HG02870 (cell line): Measurements from ENCODE around the gene NSF.
"Not testable (repeated sequence)": the region's sequence is repeated elsewhere in the genome, so short reads cannot be mapped to it uniquely, and the experiment has no call there.

Experiments used
- ATAC-seq: cut with Tn5 transposase; IDR thresholded peaks from one replicate; pipeline ENCODE4 v1.9.1; 2021; ENCODE audit warnings: mild to moderate bottlenecking, moderate library complexity; ENCODE audit not compliant: unreplicated experiment

The NSF gene

DNA sequence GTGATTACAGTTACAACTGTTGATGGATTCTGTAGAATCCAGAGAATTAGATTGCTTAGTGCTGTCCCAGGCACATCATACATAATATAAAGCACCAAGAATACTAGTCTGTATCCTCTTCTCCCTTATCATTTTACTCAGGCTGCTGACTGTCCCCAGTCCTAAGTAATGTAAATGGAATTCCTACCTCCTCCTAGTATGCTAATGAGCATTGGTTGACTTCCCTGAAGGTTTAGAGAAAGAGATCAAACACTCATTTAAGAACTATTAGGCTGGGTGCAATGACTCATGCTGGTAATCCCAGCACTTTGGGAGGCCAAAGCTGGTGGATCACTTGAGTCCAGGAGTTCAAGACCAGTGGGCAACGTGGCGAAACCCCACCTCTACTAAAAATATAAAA is 37.0 kb downstream of the NSF start:
- not testable (repeated sequence) for ATAC-seq

DNA sequence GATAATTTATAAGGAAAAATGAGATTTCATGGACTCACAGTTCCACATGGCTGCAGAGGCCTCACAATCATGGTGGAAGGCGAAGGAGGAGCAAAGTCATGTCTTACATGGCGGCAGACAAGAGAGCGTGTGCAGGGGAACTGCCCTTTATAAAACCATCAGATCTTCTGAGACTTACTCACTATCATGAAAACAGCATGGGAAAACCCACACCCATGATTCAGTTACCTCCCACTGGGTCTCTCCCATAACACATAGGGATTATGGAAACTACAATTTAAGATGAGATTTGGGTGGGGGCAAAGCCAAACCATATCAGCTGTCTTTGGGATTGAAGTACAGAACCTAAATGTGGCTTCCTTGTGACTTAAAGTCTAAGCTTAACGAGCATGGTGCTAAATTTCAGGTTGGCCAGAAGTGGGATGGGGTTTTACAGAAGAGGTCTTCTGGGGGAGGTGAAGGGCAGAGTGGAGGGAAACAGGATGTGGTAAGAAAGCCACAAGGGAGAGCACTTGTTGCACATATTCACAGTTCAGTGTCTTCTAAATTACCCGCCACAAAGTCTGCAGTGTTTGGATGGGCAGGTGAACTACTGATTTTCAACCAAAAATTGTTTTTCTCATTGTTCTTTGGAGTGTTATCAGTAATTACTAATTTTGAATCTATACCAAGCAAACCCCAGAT is 38.4 kb downstream of the NSF start:
- ATAC-seq: not testable (repeated sequence)

DNA sequence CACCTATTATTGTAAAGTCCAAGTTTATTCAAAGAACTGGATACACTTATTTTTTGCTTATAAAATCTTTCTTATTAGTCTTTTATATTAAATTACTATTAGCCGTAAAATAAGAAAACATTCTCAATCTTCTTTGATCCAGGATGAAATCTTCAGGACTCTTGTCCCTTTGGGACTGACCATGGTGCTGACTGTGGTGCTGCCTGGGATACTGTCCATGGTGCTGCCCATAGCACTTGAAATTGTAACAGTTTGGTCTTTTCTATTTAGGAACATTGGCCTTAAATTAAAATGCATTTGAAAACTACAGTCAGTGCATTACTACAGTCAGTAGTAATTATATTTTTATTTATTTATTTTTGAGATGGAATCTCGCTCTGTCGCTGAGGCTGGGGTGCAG is 41.7 kb downstream of the NSF start:
- ATAC-seq: not testable (repeated sequence)

DNA sequence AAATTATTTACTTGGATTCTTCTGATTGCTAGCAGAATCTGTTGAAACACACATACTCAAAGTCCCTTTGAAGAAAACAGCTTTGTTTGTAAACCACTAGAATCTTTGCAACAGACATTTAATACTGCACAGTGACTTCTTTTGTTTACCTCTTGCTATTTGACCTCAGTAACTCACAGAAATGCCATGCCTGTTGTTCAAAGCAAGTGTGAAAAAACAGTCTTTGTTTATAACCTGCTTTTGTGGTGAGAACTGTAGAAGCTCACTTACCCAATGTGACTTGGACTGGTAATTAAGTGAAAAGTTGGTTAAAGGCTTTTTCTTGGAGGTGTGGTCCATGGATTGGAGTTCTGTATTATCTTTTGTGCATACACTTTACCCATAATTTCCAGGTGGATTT is 44.4 kb downstream of the NSF start:
- ATAC-seq: not testable (repeated sequence)

DNA sequence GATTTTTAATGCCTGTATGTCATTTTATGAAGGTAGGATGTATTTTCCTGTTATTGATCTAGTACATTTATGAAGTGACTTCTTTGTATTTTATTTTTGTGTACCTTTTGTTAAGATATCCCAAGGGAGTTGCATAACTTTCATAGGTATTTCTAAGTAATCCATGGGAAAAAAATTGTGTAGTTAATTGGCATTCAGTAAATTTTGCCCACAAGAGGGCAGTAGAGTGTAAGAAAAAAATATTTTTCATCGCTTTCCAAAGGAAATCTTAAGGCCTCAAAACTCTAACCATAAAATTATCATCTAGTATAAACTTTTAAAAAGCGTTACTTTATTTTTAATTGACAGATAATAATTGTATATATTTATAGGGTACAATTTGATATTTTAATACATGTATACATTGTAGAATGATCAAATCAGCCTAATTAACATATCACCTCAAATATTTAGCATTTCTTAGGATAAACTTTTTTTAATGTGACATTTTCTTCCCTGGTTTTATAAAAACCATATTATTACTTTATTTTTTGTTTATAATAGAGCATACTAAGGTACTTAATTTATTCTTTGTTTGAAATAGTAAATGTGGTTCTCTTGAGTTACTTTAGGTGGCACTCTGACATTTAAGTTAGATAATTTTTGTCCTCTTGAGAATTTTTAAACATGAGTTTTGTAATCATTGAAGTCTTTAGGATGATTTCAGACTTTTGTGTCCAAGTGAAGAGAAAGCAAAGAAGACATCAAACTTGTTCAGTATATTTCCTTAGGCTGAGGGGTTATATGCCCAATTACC is 51.6 kb downstream of the NSF start:
- not testable (repeated sequence) for ATAC-seq

DNA sequence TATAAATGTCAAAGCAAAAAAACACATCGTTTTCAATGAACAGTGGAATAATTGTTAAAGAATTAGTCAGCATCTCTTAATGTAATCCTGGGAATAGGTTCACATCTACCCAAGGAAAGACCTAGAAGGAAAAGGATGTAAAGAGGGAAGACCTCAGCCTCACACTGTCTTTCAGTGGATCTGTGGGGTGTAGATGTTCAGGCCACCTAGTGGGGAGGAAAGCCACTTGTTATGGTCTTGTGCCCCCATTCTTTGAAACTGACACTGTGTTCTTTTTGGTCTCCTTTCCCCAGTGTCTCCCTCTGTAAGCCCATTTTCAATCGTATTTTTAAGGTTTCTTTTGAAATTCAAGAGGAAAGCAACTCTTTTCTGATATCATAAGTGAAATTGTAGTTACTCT is 56.8 kb downstream of the NSF start:
- not testable (repeated sequence) for ATAC-seq

DNA sequence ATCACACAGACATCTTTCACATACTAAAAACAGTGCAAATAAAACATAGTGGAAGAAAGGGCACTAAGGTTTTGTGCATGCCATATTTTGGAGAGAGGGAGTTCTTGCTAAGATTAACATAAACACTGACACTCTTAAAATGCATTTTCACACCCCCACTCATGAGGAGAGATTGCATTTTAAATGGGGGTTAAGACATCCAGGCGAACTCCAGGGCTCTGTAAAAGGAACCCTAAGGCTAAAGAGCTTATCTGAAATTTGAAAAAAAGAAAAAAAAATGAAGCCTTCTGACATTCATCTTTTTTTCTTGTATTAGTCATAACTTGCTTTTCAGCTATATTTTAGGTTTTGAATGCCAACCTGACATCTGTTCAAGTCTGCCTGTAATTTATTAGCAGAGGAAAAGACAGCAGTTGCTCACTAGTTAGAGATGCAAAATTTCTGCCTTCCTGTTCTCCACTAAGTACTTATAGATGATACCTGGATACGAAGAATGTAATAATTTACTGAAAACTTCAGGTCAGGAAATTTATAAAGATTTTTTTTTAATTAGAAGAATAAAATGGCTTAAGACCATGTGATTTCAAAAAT is 57.3 kb downstream of the NSF start:
- ATAC-seq: not testable (repeated sequence)

DNA sequence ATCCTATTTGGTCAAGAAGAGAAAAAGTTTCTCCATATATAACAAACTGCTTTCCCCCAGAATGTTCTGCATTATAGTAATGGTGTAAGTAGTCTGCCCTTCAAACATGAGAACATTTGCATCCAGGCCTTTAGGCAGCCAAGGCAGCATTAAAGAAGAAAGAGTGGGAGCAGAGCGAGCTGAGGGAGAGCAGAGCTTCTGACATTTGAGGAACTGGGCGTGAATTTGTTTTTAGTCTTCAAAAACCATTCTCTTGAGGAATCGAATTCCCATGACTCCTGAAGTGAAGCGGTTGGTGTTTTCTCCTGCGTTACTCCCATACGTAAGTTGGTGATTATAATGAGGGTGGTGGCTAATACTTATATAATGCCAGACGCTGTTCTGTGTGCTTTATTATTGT is 58.8 kb downstream of the NSF start:
- ATAC-seq: not testable (repeated sequence)

DNA sequence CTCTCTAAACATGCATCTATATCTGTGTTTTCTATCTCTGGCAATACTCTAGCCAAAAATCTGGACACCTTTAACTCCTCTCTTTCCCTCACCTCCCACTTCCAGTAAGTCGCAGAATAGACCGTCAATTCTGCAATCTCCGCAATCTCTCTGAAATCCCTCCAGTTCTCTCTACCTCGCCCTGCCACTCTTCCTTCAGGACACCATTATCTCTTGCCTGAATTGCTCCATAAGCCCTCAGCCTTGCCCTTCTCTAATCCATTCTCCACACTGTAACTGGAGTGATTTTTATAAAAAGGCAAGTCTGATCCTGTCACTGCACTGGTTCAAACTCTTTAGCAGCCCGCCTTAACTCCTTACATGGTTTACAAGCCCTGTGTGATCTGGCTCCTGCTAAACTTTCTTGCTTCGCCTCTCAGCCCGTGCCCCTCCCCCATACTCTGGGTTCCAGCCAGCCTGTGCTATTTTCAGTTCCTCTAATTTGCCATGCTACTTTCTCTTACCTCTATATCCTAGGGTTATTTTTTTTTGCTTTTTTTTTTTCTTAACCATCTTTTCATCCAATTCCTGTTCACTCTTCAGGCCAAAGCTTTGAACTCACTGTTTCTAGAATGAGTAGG is 61.7 kb downstream of the NSF start:
- ATAC-seq: not testable (repeated sequence)

DNA sequence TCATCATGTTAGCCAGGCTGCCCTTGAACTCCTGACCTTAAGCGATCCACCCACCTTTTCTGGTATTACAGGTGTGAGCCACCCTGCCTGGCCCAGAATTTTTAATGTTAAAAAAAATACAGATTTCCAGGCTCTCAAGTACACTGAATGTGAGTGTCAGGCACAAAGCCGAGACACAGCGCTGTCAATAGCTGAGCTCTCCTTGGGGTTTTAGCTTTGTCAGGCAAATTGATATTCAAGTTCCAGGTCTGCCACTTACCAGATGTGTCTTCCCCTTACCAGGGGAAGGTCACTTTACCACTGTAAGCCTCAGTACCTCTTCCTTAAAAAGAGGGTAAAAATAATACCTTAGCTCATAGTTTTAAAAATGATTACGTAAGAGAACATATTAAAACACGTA is 67.8 kb downstream of the NSF start:
- ATAC-seq: not testable (repeated sequence)

DNA sequence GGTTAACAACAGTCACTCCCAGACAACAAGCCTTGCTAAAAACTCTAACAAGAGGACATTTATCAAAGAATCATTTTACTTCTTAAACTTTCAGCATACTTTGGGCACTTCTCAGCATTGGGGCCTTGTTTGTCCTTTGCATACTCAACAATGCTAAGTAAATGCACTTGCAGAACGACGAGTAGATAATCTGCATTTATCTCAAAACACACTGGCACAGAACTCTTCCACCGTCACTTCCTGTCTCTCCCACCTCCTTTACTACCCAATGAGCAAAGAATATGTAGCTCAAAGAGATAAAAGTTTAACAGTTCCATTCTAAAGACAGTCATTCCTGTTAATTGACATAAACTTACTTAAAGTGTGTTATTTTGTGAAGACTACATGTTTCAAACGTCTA is 69.2 kb downstream of the NSF start:
- ATAC-seq: not testable (repeated sequence)

DNA sequence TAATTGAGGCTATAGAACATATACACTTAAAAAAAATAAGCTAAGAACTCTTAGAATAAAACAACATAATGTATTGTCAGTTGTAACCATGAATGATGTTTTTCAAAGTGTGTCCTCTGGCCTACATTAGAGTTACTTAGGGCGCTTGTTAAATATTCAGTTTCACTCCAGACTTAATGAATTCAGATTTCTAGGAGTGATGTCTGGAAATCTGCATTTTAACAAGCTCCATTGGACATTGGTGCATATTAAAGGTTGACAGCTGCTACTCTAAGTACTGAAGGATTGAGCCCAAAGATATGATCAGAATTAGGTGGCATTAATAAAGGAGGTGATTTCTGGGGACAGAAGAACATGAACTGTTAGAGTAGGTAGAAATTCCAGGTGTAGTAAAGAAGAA is 72.7 kb downstream of the NSF start:
- not testable (repeated sequence) for ATAC-seq

DNA sequence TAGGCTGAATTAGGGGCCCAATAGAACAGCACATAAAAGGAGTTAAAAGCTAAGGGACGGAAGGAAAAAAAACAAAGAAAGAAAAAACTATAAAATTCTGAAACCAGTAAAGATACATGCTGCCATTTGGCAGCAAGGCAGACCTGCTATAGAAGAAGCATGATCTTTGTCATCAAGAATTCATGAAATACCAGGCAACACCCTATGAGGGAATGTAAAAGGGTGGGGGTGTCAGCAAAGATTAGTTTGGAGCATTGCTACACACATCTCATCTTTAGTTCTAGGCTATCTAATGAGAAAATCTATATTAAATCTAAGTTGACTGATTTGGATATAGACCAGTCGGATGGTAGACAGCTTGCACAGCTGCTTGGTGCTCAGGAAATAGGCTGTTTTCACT is 73.1 kb downstream of the NSF start:
- not testable (repeated sequence) for ATAC-seq

DNA sequence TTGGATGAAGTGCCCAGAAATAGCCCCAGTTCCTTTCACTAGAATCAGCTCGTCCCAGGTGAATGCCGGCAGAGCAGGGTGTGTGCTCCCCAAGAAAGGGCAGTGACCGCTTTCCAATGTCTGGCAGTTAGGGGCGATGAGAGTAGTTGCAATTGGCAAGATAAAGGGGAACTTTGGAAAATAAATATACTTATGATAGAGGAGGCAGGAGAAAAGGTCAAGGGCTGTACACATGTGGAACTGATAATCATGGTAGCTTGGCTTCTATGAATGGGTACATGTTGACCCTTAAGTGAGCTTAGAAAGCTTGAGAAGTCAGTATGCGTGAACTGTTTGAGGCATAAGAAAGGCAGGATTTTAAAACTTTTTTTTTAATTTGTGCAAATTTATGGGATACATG is 75.5 kb downstream of the NSF start:
- ATAC-seq: not testable (repeated sequence)

DNA sequence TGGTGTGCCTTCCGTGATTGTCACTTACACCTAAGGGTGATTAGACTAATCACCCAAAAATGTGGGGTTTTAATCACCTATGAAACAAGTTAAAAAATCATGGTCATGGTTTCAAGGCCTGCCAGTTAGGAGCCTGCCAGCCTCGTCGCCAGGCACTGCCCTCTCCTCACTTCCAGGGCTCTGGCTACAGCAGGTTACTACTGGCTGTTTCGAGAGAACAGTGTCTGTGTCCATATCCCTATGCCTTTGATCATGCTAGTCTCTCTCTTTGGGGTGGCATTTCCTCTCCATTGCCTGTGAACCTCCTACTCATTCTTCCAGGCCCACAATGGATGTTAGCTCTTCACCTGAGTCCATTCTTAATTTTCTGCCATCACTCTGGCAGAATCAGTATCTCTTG is 80.3 kb downstream of the NSF start:
- ATAC-seq: not testable (repeated sequence)

DNA sequence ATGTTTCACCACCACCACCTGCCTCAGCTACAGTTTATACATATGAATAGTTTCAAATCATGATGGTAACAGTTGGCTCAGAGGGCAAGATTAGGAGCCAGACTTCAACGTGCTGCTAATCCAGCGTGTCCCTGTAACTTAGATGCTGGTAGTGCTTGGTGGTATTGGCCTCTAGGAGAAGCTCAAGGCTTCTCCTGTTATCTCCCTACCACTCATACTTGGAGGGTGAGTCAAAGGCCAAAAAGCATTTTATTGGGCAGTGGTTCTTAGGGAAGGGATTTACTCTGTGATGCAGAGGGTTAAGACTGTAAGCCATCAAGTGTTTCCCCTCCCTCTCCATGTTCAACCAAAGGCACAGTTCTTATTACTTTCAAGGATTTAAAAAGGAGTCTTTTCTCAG is 82.3 kb downstream of the NSF start:
- ATAC-seq: not testable (repeated sequence)

DNA sequence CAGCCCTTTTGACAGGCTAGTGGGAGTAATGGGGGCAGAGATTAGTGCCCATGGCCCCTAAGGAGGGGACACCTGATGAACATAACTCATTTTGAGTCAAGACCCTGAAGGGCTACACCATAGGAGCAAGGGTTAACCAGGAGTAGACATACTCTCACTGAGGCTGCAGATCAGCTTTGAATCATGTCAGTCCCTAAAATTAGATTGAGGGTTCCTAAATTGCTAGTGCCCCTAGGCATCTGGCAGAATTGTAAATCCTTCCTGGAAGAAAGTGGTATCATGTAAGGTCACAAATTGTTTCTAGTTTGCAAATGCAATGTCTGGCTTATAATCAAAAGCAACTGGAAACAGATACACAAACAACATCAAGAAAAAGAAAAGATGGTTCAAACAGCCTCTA is 87.3 kb downstream of the NSF start:
- not testable (repeated sequence) for ATAC-seq

DNA sequence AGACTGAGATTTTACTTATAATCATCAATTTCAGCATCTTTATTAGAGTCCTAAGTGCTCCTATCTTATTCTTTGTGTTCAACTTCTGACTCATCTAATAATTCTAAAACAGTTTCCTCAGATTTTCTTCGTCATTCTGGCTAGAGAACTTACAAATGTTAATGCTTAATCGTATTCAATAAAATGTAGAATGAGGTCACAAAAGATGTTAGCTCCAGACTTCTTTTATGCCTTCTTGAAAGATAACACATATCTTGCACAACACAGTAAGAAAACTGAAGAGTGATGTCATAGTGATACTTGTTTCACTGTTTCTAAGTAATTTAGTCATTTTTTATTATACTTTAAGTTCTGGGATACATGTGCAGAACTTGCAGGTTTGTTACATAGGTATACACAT is 93.2 kb downstream of the NSF start:
- not testable (repeated sequence) for ATAC-seq

DNA sequence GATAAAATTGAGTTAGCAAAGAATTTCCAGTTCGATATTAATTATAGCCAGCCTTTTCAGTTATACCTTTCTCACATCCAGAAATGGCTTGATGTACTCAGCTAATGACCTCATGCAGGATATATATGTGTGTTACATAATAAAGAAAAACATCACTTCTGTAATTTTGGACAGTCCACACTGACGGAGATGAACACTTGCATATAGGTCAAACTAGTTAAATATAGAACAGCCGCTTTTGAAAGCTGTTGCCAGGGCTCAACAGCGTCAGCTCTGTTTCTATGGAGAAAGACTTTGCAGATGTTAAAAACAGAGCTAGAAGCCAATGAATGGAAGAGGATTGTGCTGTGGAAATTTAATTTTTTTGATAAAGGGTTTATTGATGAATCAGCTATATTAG is 94.8 kb downstream of the NSF start:
- ATAC-seq: not testable (repeated sequence)

DNA sequence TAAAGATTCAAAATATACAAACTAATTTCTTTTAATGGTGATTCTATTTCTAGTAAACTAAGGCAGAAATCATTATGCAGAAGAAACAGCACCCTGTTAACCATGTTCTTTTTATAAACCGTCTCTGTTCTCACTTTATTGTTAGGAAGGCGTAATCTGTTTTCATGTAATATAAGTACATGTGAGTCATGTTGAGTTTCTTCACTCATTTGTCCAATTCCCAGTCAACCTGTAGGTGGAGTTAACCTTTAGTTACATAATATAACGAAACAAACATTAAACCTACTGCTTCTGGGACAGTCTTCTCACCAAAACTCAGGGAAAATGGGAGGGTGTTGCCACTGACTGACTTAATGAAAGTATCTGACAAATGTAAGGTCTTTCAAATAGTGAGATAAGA is 101.7 kb downstream of the NSF start:
- not testable (repeated sequence) for ATAC-seq

DNA sequence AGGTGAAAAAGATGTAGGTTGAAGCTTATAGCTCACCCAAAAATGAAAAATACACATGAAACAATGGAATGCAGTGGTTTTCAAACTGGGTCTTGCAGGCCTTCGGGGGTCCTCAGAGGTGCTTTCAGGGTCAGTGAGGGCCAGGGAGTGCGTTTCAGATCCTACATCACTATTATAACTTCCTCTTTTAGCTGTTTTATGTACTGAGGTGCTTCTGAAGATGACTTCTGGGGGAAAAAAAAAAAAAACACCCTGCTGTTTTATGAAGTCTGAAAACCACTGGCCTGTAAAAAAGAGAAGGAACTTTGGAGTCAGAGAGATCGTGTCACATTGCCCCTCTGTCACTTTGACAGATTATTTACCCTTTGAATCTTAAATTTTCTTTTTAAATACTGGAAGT is 102.8 kb downstream of the NSF start:
- ATAC-seq: not testable (repeated sequence)
